Ovary (tissue), 9 donors: Measurements from ENCODE around the gene KIAA1328. TPM values are rescaled to one million over a fixed set of nuclear protein-coding genes. Genes with fewer than 3 reads are reported as not detected.

Experiments used
- DNase-seq, 5 donors: peaks; one replicate each; pipeline ENCODE4 v3.0.0-alpha.2; 2019 to 2020
- H3K27ac ChIP-seq, 2 donors: fragments of 200-600 bp; one replicate each; pipeline versions ENCODE4 v1.5.1 to v1.8.0; 2019 to 2022
- H3K27me3 ChIP-seq: fragments of 200-600 bp; one replicate; pipeline ENCODE4 v1.8.0; 2022
- H3K36me3 ChIP-seq: fragments of 200-600 bp; sonication (generic); one replicate; pipeline ENCODE4 v1.5.1; 2019
- H3K4me1 ChIP-seq: one replicate; pipeline ENCODE4 v1.8.1; 2013; ENCODE audit warnings: mild to moderate bottlenecking, moderate library complexity; ENCODE audit not compliant: insufficient read depth
- H3K4me3 ChIP-seq: fragments of 200-600 bp; sonication (generic); one replicate; pipeline ENCODE4 v1.5.1; 2017
- H3K9me3 ChIP-seq, 2 donors: fragments of 200-600 bp in 1 of 2; sonication (generic) in 1 of 2; one replicate each; pipeline versions ENCODE4 v1.5.1 to v1.8.1; 2013 to 2019; ENCODE audit warnings: mild to moderate bottlenecking in 1 of 2, moderate library complexity in 1 of 2
- EP300 ChIP-seq: sonication (generic); formaldehyde crosslinking; IDR thresholded peaks from one replicate; pipeline ENCODE4 v1.6.1; 2017; ENCODE audit warnings: antibody characterized with exemption
- POLR2A ChIP-seq: fragments of 450-650 bp; IDR thresholded peaks from one replicate; pipeline ENCODE4 v1.6.1; 2017; ENCODE audit warnings: antibody characterized with exemption, mild to moderate bottlenecking, moderate library complexity
- WGBS, 3 donors: extraction: QIAGEN DNeasy Blood & Tissue Kit in 1 of 3; methylation state at CpG; one replicate each; pipeline versions ENCODE4 v1.1.5 to v1.1.7; 2013 to 2017; 5-methylcytosine and 5-hydroxymethylcytosine counted together
- intact Hi-C, 4 donors: fragments of 100-400 bp; cut with DNase I; formaldehyde crosslinking; loops; one replicate each; pipeline versions ENCODE4 v1.11.0 to v1.15.1; 2022 to 2023
- polyA plus RNA-seq, 2 donors: library from polyadenylated mRNA; stranded (reverse); fragments of 200-250 nt in 1 of 2; fragments of 350-450 nt in 1 of 2; fragmentation: Illumina TruSeq in 1 of 2; extraction: RNeasy Lipid Tissue Mini Kit (QIAGEN cat#74804) in 1 of 2; gene quantifications; one replicate each; pipeline ENCODE4 v1.2.3, GENCODE V29; 2013 to 2014
- total RNA-seq, 7 donors: library from RNA; depleted of rRNA in 2 of 7; stranded (reverse); fragments of >200 nt in 2 of 7; fragmentation: NEBNext Ultra II Directional in 3 of 7; extraction: Animal tissue kit (Norgen Biotek cat#: 25700) in 3 of 7; gene quantifications; one replicate each; pipeline versions ENCODE4 v1.1.0 to v1.2.4, GENCODE V29; 2016 to 2023
- TF ChIP-seq, protein P1 (sequence below), 3 donors: fragments of 450-650 bp in 2 of 3; fragments of 200-600 bp in 1 of 3; IDR thresholded peaks; one replicate each; pipeline versions ENCODE4 v1.5.1 to v1.8.0; 2016 to 2022; ENCODE audit warnings: antibody characterized with exemption in 3 of 3, mild to moderate bottlenecking in 1 of 3
- donor health status: DM: no; HTN: no; CAD: no; lungs with moderate emphysema.
- donor health status: DM: no; HTN: no; CAD: no.
- donor health status: Bipolar disorder and iron deficiency.
- donor health status: DM: yes; HTN: yes; CAD: no.
- donor health status: DM: no; HTN: no; CAD: no.
- donor health status: DM: yes; HTN: yes; CAD: no.

KIAA1328 gene
- total and polyA plus RNA-seq, 9 donors = 6.7 to 38.3 (median 18.7) TPM

DNA sequence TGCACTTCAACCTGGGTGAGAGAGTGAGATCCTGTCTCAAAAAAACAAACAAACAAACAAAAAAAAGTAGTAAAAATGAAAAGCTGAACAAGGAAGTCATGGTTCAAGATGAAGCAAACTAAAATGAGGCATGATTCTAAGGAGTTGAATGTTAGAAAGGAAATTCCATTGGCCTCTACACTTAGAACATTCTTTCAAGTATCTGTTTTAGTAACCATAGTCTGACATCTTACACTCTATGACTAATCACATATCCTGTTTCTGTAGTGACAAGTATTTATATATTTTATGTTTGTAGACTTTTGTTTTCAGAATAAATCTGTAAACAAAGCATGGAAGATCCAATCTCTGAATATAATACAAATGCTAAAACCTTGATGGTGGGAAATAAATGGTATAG lies 164.1 kb downstream of the KIAA1328 start:
- Histone ChIP-seq H3K4me1 (no peaks in the 10 kb centered on the region), H3K9me3 (peaks cover 0 to 3% of the 10 kb centered on the region in 2 donors), H3K27me3 (no peaks in the 10 kb centered on the region), H3K27ac (no peak overlapping the region), H3K36me3 (no peaks in the 10 kb centered on the region), H3K4me3 (no peak overlapping the region)
- TF ChIP-seq POLR2A = no peak
- no peak for TF ChIP-seq EP300
- TF ChIP-seq, protein P1, sequence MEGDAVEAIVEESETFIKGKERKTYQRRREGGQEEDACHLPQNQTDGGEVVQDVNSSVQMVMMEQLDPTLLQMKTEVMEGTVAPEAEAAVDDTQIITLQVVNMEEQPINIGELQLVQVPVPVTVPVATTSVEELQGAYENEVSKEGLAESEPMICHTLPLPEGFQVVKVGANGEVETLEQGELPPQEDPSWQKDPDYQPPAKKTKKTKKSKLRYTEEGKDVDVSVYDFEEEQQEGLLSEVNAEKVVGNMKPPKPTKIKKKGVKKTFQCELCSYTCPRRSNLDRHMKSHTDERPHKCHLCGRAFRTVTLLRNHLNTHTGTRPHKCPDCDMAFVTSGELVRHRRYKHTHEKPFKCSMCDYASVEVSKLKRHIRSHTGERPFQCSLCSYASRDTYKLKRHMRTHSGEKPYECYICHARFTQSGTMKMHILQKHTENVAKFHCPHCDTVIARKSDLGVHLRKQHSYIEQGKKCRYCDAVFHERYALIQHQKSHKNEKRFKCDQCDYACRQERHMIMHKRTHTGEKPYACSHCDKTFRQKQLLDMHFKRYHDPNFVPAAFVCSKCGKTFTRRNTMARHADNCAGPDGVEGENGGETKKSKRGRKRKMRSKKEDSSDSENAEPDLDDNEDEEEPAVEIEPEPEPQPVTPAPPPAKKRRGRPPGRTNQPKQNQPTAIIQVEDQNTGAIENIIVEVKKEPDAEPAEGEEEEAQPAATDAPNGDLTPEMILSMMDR (IDR thresholded peaks at IDR 0.05) = no peak
- DNase-seq = no peak
- intact Hi-C loops = no loop called here

DNA sequence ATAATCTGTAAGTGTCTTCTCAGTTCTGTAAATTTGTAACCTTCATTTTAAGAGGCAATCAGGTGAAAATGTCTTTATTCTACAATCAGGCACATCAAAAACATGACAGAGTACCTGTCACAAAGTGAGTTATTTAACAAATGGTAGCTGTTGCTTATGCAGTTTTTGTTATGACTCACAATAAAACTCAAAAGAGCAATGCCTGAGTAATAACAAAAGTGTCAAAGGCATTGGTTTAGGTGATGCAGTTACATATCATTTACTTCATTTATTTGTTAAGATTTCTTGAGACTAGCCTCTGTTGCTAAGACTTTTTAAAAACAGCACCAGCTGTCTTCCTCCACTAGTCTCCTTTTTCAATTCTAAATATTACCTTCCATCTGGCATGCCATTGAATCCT lies 177.8 kb downstream of the KIAA1328 start:
- no peaks in the 10 kb centered on the region for H3K27me3 ChIP-seq
- no peaks in the 10 kb centered on the region for H3K9me3 ChIP-seq
- H3K27ac ChIP-seq = no peak overlapping the region
- H3K4me1 ChIP-seq = no peaks in the 10 kb centered on the region
- DNase-seq = no peak
- H3K4me3 ChIP-seq = no peak overlapping the region
- H3K36me3 ChIP-seq = no peaks in the 10 kb centered on the region
- intact Hi-C loops = no loop called here
- TF ChIP-seq EP300 (no peak), POLR2A (no peak)
- TF ChIP-seq, protein P1 (IDR thresholded peaks at IDR 0.05) = no peak

DNA sequence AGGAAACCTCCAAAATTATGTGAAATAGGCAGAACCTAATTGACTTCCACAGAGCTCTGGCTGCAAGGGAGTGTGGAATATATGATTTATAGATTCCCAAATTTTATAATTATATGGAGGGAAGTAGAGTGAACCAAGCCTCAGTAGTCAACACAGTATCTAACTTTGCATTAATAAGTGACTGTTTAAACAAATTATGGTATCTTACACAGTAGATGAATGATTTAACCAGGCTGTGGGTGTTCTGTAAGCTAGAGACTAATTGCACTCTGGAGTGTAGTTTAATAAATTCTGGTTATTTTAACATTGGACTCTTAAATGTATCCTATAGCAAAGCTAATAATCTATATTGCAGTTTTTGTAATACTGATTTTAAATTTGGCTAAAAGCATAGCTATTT lies 183.5 kb downstream of the KIAA1328 start:
- intact Hi-C loops = no loop called here
- TF ChIP-seq, protein P1 (IDR thresholded peaks at IDR 0.05) = no peak
- TF ChIP-seq EP300 (no peak), POLR2A (no peak)
- Histone ChIP-seq H3K27me3 (no peaks in the 10 kb centered on the region), H3K27ac (no peak overlapping the region), H3K36me3 (no peaks in the 10 kb centered on the region), H3K9me3 (no peaks in the 10 kb centered on the region), H3K4me1 (no peaks in the 10 kb centered on the region), H3K4me3 (no peak overlapping the region)
- DNase-seq = no peak

DNA sequence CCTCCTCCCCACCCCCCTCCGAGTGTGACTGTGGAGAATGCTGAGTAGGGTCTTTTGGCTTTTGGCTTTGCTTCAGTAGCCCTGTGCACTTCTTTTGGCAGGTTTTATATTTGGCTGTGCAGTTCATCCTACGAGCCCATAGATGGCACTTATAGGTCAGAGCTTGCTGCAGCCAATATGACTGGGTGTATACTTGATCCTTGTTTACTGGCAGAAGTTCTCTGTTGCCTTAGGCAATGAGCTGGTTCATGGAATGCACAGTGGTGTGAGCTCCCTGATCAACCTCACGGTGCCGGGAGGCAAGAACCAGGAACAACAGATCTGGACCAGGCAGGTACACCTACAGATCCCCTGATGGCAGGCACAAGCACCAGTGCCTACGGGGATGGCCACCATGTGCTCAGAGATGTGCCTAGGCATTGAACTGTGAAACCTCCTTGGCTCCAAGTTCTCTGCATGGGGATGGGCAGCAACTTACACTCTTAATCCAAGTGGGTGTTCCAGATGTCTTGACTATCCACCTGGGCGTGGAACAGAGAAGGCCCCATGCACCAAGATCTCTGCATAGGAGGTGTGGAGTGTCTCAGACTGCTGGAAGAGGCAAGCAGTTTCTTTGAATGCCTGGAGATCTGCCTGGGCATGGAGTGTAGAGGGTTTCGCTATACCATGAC lies 190.4 kb downstream of the KIAA1328 start:
- intact Hi-C loops = no loop called here
- Histone ChIP-seq H3K4me3 (no peak overlapping the region), H3K4me1 (no peaks in the 10 kb centered on the region), H3K27me3 (no peaks in the 10 kb centered on the region), H3K9me3 (no peaks in the 10 kb centered on the region), H3K36me3 (no peaks in the 10 kb centered on the region), H3K27ac (no peak overlapping the region)
- DNase-seq = no peak
- 86 to 91% (median 89%) methylated on average over 7 of the region's 7 CpGs for WGBS, 3 donors
- no peak for TF ChIP-seq EP300

DNA sequence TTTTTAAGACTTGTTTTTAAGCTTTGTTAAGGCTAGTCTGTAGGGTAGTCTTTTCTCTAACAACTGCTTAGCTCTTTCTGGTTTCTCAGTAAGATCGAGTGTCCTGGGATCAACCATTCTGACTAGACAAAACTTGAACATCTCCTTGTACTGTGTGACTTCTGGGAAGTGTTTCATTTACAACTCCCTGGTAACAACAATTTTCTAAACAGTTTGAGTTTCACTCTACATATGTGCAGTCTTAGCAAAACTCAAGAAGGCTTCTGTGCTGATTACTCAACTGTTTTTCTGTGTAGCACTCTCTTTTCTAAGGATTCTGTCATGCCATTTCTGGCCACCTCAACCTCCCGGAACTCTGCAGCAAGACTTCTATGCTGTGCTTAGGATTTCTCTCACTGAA lies 204.5 kb downstream of the KIAA1328 start:
- H3K4me3 ChIP-seq = no peak overlapping the region
- H3K36me3 ChIP-seq = no peaks in the 10 kb centered on the region
- no peak for DNase-seq
- no peaks in the 10 kb centered on the region for H3K4me1 ChIP-seq
- WGBS, 3 donors = 91 to 98% (median 92%) methylated on average over 2 of the region's 2 CpGs
- no peak for TF ChIP-seq EP300
- TF ChIP-seq, protein P1 (IDR thresholded peaks at IDR 0.05) = no peak
- TF ChIP-seq POLR2A = no peak
- no peak overlapping the region for H3K27ac ChIP-seq
- H3K9me3 ChIP-seq = no peaks in the 10 kb centered on the region
- no peaks in the 10 kb centered on the region for H3K27me3 ChIP-seq
- intact Hi-C loops = no loop called here
